Stimulated activated CD4-positive, alpha-beta T cell treated with anti-CD3 and anti-CD28 coated beads, Interleukin-15, amount 100 ng/mL, for 1 hour (primary cell): Measurements from ENCODE around the gene KCNS3.

Experiments used
- DNase-seq, 2 donors: peaks; one replicate each; pipeline ENCODE4 v3.0.0-alpha.2; 2020; ENCODE audit warnings: low read depth in 1 of 2, low spot score in 1 of 2

KCNS3 gene

GRCh38 chr2:17877811-17878280 is 621 bp upstream of the KCNS3 start:
- no peak for DNase-seq

GRCh38 chr2:17879137-17879912 is 858 bp downstream of the KCNS3 start:
- no peak for DNase-seq

GRCh38 chr2:17879913-17880274 is 1.4 kb downstream of the KCNS3 start:
- DNase-seq = no peak

GRCh38 chr2:17892770-17893534 is 14.5 kb downstream of the KCNS3 start:
- no peak for DNase-seq

- DNase-seq = no peak
Observed at GRCh38 chr2:17894005-17894404, 15.5 kb downstream of the KCNS3 start.

- no peak for DNase-seq
Observed at GRCh38 chr2:17894556-17894955, 16.1 kb downstream of the KCNS3 start.

GRCh38 chr2:17899871-17900270 is 21.4 kb downstream of the KCNS3 start:
- DNase-seq = no peak

GRCh38 chr2:17901246-17901645 is 22.8 kb downstream of the KCNS3 start:
- no peak for DNase-seq

- no peak for DNase-seq
Observed at GRCh38 chr2:17910980-17911379, 32.5 kb downstream of the KCNS3 start.

- no peak for DNase-seq
Observed at GRCh38 chr2:17911491-17912260, 33.2 kb downstream of the KCNS3 start.

- DNase-seq = no peak
Observed at GRCh38 chr2:17912266-17912691, 33.8 kb downstream of the KCNS3 start.

GRCh38 chr2:17915099-17915498 is 36.6 kb downstream of the KCNS3 start:
- DNase-seq = no peak

- no peak for DNase-seq
Observed at GRCh38 chr2:17915811-17916518, 37.5 kb downstream of the KCNS3 start.

GRCh38 chr2:17916584-17916983 is 38.1 kb downstream of the KCNS3 start:
- DNase-seq = no peak

- DNase-seq = no peak
Observed at GRCh38 chr2:17918789-17919188, 40.3 kb downstream of the KCNS3 start.

- DNase-seq = no peak
Observed at GRCh38 chr2:17930773-17931172, 52.3 kb downstream of the KCNS3 start.

GRCh38 chr2:17933256-17933655 is 54.8 kb downstream of the KCNS3 start:
- no peak for DNase-seq

GRCh38 chr2:17934721-17935120 is 56.3 kb downstream of the KCNS3 start:
- no peak for DNase-seq

GRCh38 chr2:17935242-17935885 is 56.9 kb downstream of the KCNS3 start:
- no peak for DNase-seq

- no peak for DNase-seq
Observed at GRCh38 chr2:17936599-17936998, 58.1 kb downstream of the KCNS3 start.
